OCI-LY1 (cell line): ENCODE data around the gene TKTL1.

Experiments used
- EZH2 ChIP-seq: fragments of 200-600 bp; sonication (generic), shearing (Covaris generic); IDR thresholded peaks from 2 replicates; pipeline ENCODE4 v1.8.0; 2017; ENCODE audit warnings: borderline replicate concordance, mixed run types, mild to moderate bottlenecking, antibody characterized with exemption, low read length, moderate library complexity, mixed read lengths
- TF ChIP-seq, protein P1 (sequence below): fragments of 200-600 bp; sonication (generic), shearing (Covaris generic); IDR thresholded peaks from 2 replicates; pipeline ENCODE4 v1.5.1; 2017; ENCODE audit warnings: mild to moderate bottlenecking, antibody characterized with exemption, low read length, moderate library complexity, mixed read lengths

- TF ChIP-seq, protein P1, sequence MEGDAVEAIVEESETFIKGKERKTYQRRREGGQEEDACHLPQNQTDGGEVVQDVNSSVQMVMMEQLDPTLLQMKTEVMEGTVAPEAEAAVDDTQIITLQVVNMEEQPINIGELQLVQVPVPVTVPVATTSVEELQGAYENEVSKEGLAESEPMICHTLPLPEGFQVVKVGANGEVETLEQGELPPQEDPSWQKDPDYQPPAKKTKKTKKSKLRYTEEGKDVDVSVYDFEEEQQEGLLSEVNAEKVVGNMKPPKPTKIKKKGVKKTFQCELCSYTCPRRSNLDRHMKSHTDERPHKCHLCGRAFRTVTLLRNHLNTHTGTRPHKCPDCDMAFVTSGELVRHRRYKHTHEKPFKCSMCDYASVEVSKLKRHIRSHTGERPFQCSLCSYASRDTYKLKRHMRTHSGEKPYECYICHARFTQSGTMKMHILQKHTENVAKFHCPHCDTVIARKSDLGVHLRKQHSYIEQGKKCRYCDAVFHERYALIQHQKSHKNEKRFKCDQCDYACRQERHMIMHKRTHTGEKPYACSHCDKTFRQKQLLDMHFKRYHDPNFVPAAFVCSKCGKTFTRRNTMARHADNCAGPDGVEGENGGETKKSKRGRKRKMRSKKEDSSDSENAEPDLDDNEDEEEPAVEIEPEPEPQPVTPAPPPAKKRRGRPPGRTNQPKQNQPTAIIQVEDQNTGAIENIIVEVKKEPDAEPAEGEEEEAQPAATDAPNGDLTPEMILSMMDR: no peak
- no peak for TF ChIP-seq EZH2
Measured at GRCh38 chrX:154372612-154373022, 77.0 kb downstream of the TKTL1 start.
